Uterus (tissue), 2 donors: ENCODE data around the gene MYH11.
A peak's percentile ranks its signal among the peaks of the same experiment; 100 is the strongest.

Experiments used
- CTCF ChIP-seq, 4 experiments: fragments of 200-600 bp in 2 of 4; fragments of 450-650 bp in 2 of 4; sonication (generic) in 2 of 4; IDR thresholded peaks; one replicate each; pipeline ENCODE4 v1.5.1; 2016 to 2019; ENCODE audit warnings: antibody characterized with exemption in 4 of 4, mild to moderate bottlenecking in 2 of 4, moderate library complexity in 1 of 4
- POLR2A ChIP-seq, 2 donors: fragments of 450-650 bp; IDR thresholded peaks; one replicate each; pipeline ENCODE4 v1.6.1; 2016; ENCODE audit warnings: antibody characterized with exemption in 2 of 2, mild to moderate bottlenecking in 1 of 2, moderate library complexity in 1 of 2

DNA sequence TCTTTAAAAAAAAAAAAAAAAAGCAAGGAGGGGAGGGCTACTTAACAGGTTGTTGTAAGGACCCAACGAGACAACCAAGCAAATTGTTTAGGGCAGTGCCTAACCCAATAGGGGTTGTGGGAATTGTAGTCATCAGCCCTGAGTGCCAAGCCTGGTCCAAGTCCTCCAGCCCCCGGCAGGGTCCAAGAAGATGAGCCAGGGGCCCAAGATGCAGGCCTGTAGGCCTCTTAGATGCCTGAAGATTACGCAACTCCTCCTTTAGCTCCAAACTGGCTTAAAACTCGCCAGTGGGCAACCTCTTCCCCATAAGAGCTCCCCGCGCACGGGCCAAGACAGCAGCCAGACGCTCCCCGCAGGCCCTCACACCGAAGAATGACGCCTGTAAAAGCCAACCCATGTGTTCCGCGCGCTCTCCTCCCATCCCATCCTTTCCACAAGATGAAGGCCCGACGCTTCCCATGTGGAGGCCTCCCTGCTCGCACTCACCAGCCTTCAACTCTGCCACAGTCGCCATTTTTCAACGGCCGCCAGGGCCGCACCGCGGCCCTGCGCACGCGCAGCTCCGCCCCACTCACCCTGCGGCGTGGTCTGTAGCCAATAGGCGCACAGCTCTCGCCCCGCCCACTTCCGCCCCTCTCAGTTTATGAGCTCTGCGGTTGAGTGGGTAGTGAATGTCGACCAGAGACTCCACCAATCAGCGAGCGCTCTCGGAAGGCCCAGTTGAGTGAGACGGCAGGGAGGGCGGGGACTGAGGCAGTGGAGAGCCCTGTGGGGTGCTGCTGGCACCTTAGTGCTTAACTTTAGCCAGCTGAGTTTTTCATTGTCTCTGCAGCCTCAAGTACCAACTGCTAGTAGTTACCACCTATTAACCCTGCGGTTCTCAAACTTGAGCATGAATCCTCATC is 31.5 kb upstream of the MYH11 start, which contains the start of gene CEP20:
- TF ChIP-seq CTCF (IDR thresholded peaks at IDR 0.05), result peak; percentile 17 to 60 (median 43)
- TF ChIP-seq POLR2A (IDR thresholded peaks at IDR 0.05), result peak; percentile 63 to 73
